ENCODE measurements around the gene BUB1B.

The BUB1B gene

GRCh38 chr15:40252438-40253166 lies 91.7 kb downstream of the BUB1B start:
- DNase-seq = peak in 2 of 51 donors; percentile 10 to 29

- no peak for DNase-seq
These were observed 92.4 kb downstream of the BUB1B start for GRCh38 chr15:40253167-40253790.

- DNase-seq = no peak
These were observed 93.6 kb downstream of the BUB1B start for GRCh38 chr15:40254452-40254851.

GRCh38 chr15:40255033-40255432 lies 94.2 kb downstream of the BUB1B start:
- DNase-seq = no peak

GRCh38 chr15:40256638-40257235 lies 95.9 kb downstream of the BUB1B start:
- no peak for DNase-seq

GRCh38 chr15:40257656-40258450 lies 97.0 kb downstream of the BUB1B start:
- no peak for DNase-seq

GRCh38 chr15:40258544-40258943 lies 97.7 kb downstream of the BUB1B start:
- no peak for DNase-seq

GRCh38 chr15:40259021-40259420 lies 98.2 kb downstream of the BUB1B start:
- DNase-seq = no peak

GRCh38 chr15:40263024-40263754 lies 102.3 kb downstream of the BUB1B start:
- DNase-seq = no peak

- DNase-seq = no peak
These were observed 103.7 kb downstream of the BUB1B start for GRCh38 chr15:40264321-40265153.

- DNase-seq = no peak
These were observed 104.5 kb downstream of the BUB1B start for GRCh38 chr15:40265355-40265754.

- DNase-seq = no peak
These were observed 105.0 kb downstream of the BUB1B start for GRCh38 chr15:40265875-40266274.

GRCh38 chr15:40266828-40267304 lies 106.0 kb downstream of the BUB1B start:
- peak in 3 of 51 donors; percentile 45 to 58 (median 47) for DNase-seq

- DNase-seq = no peak
These were observed 106.8 kb downstream of the BUB1B start for GRCh38 chr15:40267670-40268069.

- DNase-seq = no peak
These were observed 108.7 kb downstream of the BUB1B start for GRCh38 chr15:40269604-40270003.

- no peak for DNase-seq
These were observed 109.6 kb downstream of the BUB1B start for GRCh38 chr15:40270246-40270995.

Measured in hypothalamus (tissue), 51 donors.